Mucosa of descending colon (tissue), 3 donors: Measurements from ENCODE around the gene FAM110D. TPM values are rescaled to one million over a fixed set of nuclear protein-coding genes. Genes with fewer than 3 reads are reported as not detected.

ENCODE experiments used
- ATAC-seq: fragments of 200-7000 bp; cut with Tn5 transposase; one replicate; pipeline ENCODE4 v1.9.1; 2020; ENCODE audit warnings: mild to moderate bottlenecking, moderate library complexity
- DNase-seq, 3 donors: peaks; one replicate each; pipeline ENCODE4 v3.0.0-alpha.2; 2020
- H3K36me3 ChIP-seq: fragments of 200-600 bp; one replicate; pipeline ENCODE4 v1.8.0; 2021; ENCODE audit warnings: low read depth, mild to moderate bottlenecking
- H3K4me1 ChIP-seq: fragments of 200-600 bp; one replicate; pipeline ENCODE4 v1.8.0; 2021; ENCODE audit warnings: low read depth, mild to moderate bottlenecking
- H3K4me3 ChIP-seq: fragments of 200-600 bp; one replicate; pipeline ENCODE4 v1.8.0; 2021; ENCODE audit warnings: mild to moderate bottlenecking
- H3K9me3 ChIP-seq: fragments of 200-600 bp; one replicate; pipeline ENCODE4 v1.8.0; 2021; ENCODE audit warnings: mild to moderate bottlenecking
- intact Hi-C, 2 donors: fragments of 100-400 bp; cut with DNase I in 1 of 2; cut with micrococcal nuclease in 1 of 2; formaldehyde crosslinking; loops; one replicate each; pipeline versions ENCODE4 v1.11.0 to v1.11.1; 2022; cut with DNase I, micrococcal nuclease
- total RNA-seq, 3 donors: library from RNA; stranded (reverse); fragmentation: NEBNext Ultra II Directional in 2 of 3; extraction: Animal tissue kit (Norgen Biotek cat#: 25700) in 2 of 3; gene quantifications; one replicate each; pipeline versions ENCODE4 v1.2.1 to v1.2.4, GENCODE V29; 2021 to 2023
- TF ChIP-seq, protein P1 (sequence below): fragments of 200-600 bp; IDR thresholded peaks from one replicate; pipeline ENCODE4 v1.8.0; 2022; ENCODE audit warnings: antibody characterized with exemption, mild to moderate bottlenecking
- donor health status: DM: no; HTN: no; CAD: no; lungs with moderate emphysema.
- donor health status: DM: no; HTN: no; CAD: no.
- donor health status: DM: no; HTN: yes; CAD: no.

FAM110D gene
- total RNA-seq, 3 donors from 2014 or later: 0.78 to 1.5 (median 1.5) TPM

DNA sequence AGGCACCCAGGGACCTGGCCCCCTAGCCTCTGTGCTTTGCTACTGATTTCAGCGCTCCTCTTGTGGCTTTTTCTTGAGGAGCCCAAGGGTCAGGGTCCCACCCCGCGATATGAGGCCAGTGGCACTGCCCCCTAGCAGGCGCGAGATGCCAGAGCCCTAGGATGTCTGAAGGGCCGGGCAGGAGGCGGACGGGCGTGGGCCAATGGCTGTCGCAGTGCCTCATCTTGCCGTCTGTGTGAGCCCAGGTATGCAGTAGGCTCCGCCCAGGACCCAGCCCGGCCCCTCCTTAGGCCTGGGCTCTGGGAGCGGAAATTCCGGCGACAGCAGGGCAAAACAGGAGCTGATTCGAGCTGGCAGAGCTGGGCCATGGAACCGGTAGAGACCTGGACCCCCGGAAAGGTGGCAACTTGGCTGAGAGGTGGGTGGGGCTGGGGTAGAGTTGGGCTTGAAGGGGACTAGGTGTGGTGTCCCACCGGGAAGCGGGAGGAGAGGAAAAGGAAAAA lies 18.4 kb downstream of the FAM110D start, which contains the start of gene CNKSR1:
TSS of gene CNKSR1 (plus strand) at position 310 of the 503 bp plus-strand sequence. CDS start at position 367, 57 bp downstream.
- no peak within 1 kb of the TSS for H3K4me3 ChIP-seq
- H3K36me3 ChIP-seq: peaks cover 7% of the 10 kb centered on the region
- peak; percentile 98 for ATAC-seq
- no peaks in the 10 kb centered on the region for H3K9me3 ChIP-seq
- intact Hi-C loops: no loop called here
- H3K4me1 ChIP-seq: no peaks in the 10 kb centered on the region
- peak; percentile 90 to 92 (median 92) for DNase-seq
- TF ChIP-seq, protein P1, sequence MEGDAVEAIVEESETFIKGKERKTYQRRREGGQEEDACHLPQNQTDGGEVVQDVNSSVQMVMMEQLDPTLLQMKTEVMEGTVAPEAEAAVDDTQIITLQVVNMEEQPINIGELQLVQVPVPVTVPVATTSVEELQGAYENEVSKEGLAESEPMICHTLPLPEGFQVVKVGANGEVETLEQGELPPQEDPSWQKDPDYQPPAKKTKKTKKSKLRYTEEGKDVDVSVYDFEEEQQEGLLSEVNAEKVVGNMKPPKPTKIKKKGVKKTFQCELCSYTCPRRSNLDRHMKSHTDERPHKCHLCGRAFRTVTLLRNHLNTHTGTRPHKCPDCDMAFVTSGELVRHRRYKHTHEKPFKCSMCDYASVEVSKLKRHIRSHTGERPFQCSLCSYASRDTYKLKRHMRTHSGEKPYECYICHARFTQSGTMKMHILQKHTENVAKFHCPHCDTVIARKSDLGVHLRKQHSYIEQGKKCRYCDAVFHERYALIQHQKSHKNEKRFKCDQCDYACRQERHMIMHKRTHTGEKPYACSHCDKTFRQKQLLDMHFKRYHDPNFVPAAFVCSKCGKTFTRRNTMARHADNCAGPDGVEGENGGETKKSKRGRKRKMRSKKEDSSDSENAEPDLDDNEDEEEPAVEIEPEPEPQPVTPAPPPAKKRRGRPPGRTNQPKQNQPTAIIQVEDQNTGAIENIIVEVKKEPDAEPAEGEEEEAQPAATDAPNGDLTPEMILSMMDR: no peak

DNA sequence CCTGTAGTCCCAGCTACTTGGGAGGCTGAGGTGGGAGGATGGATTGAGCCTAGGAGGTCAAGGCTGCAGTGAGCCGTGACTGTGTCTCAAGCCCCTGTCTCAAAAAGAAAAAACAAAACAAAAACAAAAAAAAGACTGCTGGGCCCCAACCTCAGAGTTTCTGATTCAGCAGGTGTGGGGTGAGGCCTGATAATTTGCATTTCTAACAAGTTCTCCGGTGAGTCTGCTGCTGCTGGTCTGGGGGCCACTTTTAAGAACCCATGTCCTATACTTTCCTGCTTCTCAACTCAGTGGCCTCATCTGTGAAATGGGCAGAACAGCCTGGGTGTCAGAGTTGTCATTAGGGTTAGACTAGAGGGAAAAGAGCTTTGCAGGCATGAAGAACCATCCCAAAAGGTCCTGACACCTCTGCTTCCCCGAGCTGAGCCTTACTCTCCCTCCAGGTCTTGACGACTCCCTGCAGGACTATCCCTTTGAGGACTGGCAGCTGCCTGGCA lies 21.2 kb downstream of the FAM110D start:
- H3K4me1 ChIP-seq: no peaks in the 10 kb centered on the region
- DNase-seq (peak in 1 of 3 donors; percentile 11), ATAC-seq (no peak)
- TF ChIP-seq, protein P1: no peak
- intact Hi-C loops: no loop called here
- H3K9me3 ChIP-seq: no peaks in the 10 kb centered on the region
- H3K4me3 ChIP-seq: no peak overlapping the region
- peaks cover 7% of the 10 kb centered on the region for H3K36me3 ChIP-seq

DNA sequence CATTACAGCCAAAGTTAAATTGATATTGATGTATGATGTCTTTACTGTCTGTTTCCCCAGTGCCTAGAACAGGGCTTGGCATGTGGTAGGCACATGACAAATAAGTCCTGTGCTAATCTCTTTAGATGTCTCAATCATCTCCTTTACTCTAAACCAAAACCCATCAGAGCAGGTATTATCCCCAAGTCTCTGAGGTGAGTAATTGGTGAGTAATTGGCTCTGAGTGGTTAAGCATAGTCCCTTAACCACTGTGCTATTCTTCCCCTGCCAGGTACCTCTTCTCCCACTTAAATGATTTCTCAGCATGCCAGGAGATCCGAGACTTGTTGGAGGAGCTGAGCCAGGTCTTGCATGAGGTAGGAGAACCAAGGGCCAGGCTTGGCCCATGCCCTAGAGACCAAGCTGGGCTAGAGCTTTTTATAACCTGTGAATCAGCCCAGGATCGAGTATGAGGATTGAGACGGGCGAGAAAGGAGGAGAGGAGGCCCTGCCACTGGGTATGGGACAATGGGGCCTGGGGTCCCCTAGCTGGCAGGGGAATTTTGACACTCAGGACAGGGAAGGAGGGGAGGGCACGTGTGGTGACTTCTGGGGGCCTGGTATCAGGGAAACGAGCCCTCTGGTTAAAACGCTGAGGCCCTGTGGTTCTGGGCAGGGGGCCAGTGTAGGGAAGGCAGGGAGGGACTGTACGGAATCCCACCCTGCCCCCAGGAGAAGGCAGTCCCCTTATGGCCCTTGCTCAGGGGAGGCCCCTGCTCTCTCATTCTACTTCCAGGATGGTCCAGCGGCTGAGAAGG lies 22.9 kb downstream of the FAM110D start:
- TF ChIP-seq, protein P1: no peak
- Histone ChIP-seq H3K4me3 (no peak overlapping the region), H3K36me3 (peaks cover 7% of the 10 kb centered on the region), H3K9me3 (no peaks in the 10 kb centered on the region), H3K4me1 (no peaks in the 10 kb centered on the region)
- DNase-seq (no peak), ATAC-seq (no peak)
- intact Hi-C loops: no loop called here

DNA sequence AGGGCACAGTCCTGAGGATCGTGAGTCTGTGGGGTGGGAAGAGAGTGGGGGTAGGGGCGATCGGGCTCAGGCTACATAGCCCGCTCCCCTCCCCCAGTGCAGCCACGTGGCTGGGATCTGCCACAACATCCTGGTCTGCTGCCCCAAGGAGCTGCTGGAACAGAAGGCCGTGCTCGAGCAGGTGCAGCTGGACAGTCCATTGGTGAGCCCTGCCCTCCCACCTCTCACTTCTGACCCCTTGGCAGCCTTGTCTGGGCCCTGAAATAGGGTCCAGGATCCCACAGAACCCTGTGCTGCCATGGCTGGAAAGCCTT lies 23.5 kb downstream of the FAM110D start:
- intact Hi-C loops: no loop called here

DNA sequence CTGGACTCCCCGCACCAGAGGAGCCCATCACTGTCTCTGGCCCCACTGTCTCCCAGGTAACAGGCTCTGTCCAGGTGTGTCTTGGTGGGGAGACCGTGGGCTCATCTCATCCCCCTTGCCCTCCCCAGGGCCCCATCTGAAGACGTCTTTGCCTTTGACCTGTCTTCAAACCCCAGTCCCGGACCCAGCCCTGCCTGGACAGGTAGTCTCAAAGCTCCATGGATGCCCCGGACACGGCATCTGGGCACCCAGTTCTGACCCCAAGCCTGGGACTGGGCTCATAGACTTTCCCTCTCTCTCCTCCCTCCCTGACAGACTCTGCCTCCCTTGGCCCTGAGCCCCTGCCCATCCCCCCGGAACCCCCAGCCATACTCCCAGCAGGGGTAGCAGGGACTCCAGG lies 25.2 kb downstream of the FAM110D start:
- ATAC-seq (no peak), DNase-seq (no peak)
- Histone ChIP-seq H3K4me1 (no peaks in the 10 kb centered on the region), H3K4me3 (no peak overlapping the region), H3K36me3 (peaks cover 7% of the 10 kb centered on the region), H3K9me3 (no peaks in the 10 kb centered on the region)
- intact Hi-C loops: no loop called here
- TF ChIP-seq, protein P1: no peak

More for the DNA sequence above, 23.5 kb downstream of the FAM110D start:
- peaks cover 7% of the 10 kb centered on the region for H3K36me3 ChIP-seq
- H3K4me3 ChIP-seq: no peak overlapping the region
- TF ChIP-seq, protein P1: no peak
- ATAC-seq (no peak), DNase-seq (no peak)
- H3K9me3 ChIP-seq: no peaks in the 10 kb centered on the region
- H3K4me1 ChIP-seq: no peaks in the 10 kb centered on the region
